ENCODE results near the gene ZNF786.
"Not testable (repeated sequence)": the region's sequence is repeated elsewhere in the genome, so short reads cannot be mapped to it uniquely, and the experiment has no call there.

ZNF786 gene, protein sequence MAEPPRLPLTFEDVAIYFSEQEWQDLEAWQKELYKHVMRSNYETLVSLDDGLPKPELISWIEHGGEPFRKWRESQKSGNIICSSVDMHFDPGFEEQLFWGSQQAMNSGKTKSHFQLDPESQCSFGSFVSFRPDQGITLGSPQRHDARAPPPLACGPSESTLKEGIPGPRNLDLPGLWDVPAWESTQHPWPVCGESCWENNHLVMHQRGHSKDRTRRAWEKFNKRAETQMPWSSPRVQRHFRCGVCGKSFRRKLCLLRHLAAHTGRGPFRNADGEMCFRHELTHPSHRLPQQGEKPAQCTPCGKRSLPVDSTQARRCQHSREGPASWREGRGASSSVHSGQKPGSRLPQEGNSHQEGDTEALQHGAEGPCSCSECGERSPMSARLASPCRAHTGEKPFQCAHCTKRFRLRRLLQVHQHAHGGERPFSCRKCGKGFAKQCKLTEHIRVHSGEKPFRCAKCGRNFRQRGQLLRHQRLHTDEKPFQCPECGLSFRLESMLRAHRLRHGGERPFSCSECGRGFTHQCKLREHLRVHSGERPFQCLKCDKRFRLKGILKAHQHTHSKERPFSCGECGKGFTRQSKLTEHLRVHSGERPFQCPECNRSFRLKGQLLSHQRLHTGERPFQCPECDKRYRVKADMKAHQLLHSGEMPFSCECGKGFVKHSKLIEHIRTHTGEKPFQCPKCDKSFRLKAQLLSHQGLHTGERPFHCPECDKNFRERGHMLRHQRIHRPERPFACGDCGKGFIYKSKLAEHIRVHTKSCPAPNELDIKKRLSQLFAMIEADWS

DNA sequence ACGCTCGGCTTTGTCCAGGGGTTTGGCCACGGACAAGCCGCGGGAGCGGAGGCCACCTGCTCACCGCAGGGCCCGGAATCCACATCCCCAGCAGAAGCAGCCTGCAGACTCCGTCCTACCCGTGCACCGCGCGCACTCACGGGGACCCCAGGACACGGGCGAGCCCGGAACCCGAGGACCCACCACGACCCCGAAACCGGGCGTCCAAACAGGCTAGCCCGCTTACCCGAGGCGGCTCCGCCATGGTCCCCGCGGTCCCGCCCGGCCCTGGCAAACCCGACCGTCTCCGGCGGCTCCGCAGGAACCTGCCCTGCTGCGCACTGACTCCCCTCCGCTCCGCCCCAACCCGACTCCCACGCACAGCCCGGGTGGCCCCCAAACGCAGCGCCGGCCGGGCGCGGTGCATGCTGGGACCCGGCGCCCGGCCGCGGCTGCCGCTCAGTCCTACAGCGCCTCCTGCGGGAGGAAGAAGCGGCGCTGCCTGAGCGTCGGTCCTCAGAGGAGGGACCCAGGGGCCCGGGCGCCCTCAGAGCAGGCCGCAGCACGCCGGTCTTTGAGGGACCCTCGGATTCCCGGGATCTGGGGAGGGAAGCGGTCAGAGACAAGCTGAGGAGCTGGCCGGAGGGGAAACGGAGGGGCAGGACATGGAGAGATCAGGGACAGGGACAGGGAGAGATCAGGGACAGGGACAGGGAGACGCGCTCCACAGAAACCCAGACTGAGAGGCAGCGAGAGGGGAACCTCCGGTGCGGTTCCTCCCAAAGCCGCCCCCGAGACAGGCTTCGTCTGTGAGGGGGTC lies at the start of gene ZNF786:
TSS of gene ZNF786 (minus strand) at position 322 of the 799 bp plus-strand sequence. CDS start at position 244, 78 bp downstream.
- DNase-seq (ENCODE audit: low read depth), result peak; percentile 97

DNA sequence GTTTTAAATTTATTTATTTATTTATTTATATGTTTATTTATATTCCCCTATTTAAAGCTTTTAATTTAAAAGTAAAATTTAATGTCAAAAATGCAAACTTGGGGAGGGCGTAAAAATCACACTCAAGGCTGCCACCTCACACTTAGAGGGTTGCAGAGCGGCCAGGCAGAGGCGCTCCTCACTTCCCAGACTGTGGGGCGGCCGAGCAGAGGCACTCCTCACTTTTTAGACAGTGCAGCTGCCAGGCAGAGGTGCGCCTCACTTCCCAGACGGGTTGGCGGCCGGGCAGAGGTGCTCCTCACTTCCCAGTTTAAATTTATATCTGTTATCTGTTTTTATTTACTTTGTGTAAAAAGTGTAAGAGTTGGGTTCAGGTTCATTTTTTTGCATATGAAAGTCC lies 45.6 kb upstream of the ZNF786 start:
- no peak for DNase-seq (ENCODE audit: low read depth)

DNA sequence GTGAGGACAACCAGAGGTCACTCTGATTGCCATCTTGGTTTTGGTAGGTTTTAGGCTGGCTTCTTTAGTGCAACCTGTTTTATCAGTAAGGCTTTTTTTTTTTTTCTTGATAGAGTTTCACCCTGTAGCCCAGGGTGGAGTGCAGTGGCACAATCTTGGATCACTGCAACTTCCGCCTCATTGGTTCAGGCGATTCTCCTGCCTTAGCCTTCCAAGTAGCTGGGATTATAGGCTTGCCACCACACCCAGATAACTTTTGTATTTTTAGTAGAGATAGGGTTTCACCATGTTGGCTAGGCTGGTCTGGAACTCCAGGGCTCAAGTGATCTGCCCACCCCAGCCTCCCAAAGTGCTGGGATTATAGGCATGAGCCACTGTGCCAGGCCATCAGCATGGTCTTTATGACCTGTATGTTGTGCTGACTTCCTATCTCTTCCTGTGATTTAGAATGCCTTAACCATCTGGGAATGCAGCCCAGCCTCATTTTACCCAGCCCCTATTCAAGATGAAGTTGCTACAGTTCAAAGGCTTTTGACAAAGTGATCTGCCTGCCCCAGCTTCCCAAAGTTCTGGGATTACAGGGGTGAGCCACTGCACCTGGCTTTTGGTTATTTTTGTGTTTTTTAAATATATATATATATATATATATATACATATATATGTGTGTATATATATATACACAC lies 42.7 kb upstream of the ZNF786 start:
- no peak for DNase-seq (ENCODE audit: low read depth)

DNA sequence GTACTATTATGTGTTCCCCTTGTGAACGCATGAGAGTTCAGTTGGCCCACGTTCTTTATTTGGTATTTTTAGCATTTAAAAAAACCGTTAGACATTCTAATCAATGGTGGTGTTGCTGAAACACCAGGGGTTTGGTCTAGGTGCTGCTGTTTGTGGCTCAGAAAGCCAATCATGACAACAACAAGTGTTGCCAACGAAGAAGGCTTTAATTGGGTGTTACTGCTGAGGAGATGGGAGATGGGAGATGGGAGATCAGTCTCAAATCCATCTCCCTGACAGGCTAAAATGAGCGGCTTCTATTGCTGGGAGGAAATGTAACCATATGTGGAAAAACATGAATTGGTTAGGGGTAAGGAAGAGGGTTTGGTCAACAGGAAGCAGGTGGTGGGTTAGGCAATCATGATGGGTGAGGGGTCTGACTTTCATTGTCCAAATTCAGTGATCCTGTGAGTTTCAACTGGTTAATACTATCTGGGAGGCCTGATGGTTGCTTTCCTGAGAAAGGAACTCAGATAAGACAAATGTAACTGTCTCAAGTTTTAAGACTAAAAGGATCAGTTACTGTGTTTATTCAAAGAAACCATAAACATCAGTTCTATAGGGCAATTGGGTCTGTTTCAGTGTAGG lies 40.2 kb upstream of the ZNF786 start:
- DNase-seq (ENCODE audit: low read depth), result no peak

DNA sequence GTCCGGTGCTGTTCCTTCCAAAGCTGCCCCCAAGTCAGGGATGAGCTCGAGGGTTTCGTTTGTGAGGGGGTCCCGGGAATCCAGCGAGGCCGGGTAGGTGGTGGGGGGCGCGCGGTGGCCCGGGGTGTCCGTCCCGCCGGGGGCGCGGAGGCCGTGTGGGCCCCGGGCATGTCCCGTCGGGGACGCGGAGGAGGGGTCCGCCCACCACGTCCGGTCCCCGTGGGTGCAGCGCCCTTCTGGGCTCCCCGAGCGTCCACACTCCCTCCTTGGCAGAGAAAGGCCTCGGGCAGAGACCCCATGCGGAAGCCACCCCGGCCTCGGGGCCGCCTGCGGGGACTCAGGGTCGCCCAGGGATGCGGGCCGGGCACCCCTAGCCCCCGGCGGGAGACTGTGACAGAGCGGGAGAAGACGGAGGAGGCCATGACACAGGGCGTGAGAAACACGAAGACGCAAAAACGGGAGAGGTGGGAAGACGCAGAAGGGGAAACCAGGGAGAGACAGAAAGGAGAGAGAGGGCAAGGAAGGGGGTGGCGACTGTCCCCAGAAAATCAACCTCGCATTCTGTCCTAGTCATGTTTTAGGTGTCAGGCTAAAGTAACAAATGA lies 36.2 kb upstream of the ZNF786 start:
- peak; percentile 71 for DNase-seq (ENCODE audit: low read depth)

DNA sequence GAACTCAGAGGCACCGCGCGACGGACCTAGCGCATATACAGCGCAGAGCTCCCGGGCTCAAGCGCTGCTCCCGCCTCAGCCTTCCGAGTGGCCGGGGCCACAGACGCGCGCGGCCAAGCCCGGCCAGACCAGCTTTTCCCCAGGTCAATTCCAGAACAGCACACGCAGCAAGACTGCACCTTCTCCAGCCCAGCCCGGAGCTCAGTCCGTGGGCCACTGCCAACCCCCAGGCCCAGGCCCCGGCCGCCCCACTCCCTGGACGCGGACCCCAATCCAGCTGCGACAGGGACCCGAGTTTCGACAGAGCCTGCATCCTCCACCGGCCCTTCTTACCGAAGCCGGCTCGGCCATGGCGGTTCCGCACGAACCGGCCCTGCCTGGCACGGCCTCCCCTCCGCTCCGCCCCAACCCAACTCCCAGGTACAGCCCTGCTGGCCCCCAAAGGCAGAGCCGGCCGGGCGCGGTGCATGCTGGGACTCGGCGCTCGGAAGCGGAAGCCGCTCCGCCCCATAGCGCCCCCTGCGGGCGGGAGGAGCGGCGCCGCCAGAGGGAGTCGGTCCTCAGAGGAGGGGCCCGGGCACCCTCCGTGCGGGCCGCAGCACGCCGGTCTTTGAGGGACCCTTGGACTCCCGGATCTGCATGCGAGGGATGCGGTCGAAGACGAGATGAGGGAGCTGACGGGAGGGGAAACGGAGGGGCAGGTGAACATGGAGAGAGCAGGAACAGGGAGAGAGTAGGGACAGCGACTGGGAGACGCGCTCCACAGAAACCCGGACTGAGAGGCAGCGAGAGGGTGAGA lies 35.5 kb upstream of the ZNF786 start, which contains the start of gene ZNF425:
TSS of gene ZNF425 (minus strand) at position 462 of the 799 bp plus-strand sequence. CDS start at position 351, 111 bp downstream.
- peak; percentile 97 for DNase-seq (ENCODE audit: low read depth)

DNA sequence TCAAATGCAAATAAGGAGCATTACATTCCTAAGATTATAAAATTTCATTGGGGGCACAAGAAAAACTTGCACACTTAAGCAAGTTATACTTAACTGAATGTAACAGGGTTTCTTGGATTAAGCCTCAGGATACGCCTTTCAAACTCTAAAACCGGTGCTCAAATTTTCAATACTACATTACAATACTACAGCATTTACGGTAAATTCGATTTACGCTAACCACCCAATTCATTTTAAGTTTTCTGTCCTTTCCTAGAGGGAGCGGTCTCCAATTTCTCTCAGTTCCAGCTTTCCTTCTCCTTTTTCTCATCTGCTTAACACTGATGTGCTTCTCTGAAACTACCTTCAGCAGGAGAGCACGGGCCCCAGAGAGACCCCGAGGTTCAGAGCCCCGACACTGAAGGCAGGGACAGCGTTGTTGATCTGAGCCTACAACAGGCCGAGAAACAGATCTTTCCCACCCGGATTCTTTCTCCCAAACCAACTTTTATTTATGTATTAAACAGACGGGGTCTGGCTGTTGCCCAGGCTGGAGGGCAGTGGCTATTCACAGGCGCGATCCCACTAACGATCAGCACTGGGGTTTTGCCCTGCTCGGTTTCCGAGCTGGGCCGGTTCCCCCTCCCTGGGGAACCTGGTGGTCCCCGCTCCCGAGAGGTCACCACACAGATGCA lies 34.8 kb upstream of the ZNF786 start:
- DNase-seq (ENCODE audit: low read depth), result no peak

DNA sequence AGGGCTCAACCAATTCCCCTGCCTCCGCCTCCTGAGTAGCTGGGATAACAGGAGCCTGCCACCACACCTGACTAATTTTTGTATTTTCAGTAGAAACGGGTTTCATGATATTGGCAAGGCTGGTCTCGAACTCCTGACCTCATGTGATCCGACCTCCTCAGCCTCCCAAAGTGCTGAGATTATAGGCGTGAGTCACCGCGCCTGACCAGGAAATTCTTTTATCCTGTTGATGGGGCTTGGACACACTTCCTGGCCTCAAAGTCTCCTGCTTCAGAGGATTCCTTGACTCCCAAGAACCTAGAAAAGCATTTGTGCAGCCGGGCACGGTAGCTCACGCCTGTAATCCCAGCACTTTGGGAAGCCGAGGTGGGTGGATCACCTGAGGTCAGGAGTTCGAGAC lies 19.5 kb upstream of the ZNF786 start:
- no peak for DNase-seq (ENCODE audit: low read depth)

DNA sequence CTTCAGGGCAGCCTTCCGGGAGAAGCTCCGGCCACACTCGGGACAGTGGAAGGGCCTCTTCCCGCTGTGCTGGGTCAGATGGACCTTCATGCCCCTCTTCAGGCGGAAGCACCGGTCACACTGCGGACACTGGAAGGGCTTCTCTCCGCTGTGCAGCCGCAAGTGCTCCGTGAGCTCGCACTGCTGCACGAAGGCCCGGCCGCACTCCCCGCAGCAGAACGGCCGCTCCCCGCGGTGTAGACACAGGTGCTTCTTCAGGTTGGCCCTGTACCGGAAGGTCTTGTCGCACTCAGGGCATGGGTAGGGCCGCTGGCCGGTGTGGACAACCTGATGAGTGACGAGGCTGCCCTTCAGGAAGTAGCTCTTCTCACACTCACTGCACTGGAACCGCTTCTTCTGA lies 14.2 kb upstream of the ZNF786 start:
- DNase-seq (ENCODE audit: low read depth), result no peak

DNA sequence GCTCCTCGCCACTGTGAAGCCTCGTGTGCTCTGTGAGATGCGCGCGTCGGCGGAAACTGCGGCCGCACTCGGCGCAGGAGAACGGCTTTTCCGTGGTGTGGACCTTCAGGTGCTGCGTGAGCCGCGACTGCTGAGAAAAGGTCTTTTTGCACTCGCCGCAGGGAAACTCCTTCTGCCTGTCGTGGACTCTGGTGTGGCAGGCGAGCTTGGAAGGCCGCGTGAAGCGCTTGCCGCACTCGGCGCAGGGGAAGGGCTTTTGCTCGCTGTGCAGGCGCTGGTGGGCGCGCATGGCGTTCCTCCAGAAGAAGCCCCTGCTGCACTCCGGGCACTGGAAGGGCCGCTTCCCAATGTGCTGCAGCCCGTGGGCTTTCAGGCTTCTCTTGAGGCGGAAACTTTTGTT lies 13.7 kb upstream of the ZNF786 start:
- DNase-seq (ENCODE audit: low read depth), result no peak

DNA sequence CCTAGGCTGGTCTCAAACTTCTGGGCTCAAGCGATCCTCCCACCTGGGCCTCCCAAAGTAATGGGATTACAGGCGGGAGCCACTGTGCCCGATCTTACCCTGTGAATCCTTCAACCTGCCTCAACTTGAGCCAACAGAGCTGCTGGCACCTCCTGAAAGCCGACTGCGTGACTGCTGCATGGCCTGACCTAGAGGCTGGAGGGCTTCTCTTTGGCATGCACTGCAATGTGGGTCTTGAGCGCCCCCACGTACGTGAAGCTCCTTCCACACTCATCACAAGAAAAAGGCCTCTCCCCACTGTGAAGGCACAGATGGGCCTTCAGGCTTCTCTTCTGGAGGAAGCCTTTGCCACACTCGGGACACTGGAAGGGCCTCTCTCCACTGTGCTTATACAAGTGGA lies 12.9 kb upstream of the ZNF786 start:
- DNase-seq (ENCODE audit: low read depth), result no peak

DNA sequence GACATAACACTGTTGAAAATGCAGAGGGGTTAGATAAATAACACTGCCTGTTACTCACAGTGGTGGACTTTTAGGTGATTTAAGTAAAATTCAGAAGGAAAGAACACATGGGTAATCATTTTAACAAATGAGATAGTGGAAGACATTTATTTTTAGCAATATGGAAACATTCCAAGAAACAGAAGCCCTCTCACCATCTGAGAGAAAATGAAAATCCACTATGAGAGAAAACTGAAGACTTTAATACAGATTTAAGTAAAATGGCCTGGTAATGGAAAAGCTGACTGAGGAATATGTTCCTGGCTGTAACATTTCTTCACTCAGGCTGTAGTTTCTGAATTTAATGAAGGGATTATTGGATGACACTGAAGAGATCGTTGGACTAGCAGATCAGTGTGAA lies 12.1 kb upstream of the ZNF786 start:
- no peak for DNase-seq (ENCODE audit: low read depth)

DNA sequence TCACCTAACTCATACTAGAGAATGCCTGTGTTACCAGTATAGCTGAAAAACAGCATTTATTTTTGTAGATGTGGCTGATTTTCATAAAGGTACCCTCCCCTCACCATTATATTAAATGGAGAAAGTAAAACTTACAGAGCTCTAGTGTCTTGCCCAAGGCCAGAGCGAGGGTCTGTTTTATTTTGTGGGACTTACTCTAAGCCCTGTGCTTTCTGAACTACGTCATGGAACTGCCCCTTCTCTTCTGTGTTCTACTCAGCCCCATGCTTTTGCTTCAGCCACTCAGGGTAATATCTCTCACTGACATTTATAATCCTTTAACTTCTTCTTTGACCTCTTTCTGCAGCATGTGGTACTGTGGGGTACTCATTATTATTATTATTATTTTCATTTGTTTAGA lies 10.3 kb upstream of the ZNF786 start:
- no peak for DNase-seq (ENCODE audit: low read depth)

DNA sequence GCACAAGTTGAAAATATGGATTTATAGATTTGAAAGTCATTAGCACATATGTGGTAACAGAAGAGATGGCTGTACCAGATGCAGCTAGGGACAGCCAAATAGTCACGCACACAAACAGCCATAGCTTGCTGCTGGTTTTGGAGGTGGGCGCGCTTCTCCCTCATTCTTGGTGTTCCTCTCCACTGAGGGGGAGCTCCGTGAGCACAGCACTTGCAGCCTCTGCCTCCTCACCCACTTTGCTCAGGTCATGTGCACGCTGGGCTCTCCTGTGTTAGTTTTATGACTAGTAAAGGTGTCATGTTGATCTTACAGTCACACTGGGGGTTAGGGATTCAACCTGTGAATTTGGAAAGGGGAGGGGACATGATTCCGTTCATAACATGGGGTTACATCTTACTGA lies 8.5 kb upstream of the ZNF786 start:
- DNase-seq (ENCODE audit: low read depth), result no peak

DNA sequence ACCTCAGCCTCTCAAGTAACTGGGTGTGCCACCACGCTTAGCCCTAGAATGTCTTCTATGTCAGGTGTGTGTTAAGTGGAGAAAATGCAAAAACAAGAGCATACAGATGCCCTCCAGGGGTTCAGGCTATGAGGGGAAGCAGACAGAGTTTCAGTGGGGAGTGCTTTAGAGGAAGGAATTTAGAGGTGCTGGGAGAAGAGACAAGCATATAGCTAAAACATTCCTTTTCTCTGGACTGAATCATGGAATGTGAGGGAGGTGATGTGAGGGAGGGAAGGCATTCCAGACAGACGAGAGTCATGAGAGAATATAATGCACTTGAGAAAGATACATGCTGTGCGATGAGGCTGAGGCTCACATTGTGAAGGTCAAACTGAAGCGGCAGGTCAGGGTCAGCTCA lies 6.6 kb upstream of the ZNF786 start:
- no peak for DNase-seq (ENCODE audit: low read depth)

DNA sequence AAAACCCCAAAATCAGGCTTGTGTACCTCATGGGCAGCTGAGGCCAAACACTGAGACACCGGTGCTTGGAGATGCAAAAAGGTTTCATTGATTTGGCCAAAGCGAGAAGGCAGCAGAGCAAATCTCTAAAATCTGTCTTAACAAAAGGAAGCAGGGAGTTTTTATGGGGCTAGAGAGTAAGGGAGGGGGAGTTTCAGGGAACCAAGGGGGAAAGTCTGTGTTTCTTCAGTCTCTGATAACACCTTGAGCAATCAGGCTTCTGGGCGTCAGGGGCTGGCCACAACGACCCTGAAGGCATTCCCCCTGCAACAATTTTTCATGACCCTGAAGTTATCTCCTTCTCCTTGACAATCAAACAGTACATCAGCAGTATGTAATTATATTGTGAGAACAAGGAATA lies 2.7 kb upstream of the ZNF786 start:
- no peak for DNase-seq (ENCODE audit: low read depth)

DNA sequence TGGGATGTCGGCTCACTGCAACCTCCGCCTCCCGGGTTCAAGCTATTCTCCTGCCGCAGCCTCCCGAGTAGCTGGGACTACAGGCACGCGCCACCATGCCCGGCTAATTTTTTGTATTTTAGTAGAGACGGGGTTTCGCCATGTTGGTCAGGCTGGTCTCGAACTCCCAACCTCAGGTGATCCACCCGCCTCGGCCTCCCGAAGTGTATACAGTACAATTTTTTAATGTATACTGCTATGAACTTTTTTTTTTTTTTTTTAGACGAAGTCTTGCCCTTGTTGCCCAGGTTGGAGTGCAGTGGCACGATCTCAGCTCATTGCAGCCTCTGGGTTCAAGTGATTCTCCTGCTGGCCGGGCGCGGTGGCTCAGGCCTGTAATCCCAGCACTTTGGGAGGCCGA lies 1.7 kb upstream of the ZNF786 start:
- DNase-seq (ENCODE audit: low read depth), result not testable (repeated sequence)

DNA sequence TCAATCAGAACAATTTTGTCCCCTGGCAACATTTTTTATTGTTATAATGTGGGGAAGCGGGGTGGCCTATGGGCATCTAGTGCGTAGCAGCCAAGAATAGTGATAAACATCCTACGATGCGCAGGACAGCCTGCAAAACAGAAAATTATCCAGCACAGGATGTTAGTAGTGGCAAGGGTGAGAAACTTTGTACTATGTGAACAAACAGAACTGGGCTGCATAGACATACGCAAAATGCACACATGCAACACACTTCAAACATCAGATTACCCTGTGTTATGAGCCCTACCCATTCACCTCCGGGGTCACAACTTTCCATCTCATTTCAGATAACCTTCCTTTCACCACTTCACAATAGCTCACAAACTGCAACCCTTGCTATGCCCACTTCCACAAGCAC lies 3.1 kb downstream of the ZNF786 start:
- no peak for DNase-seq (ENCODE audit: low read depth)

DNA sequence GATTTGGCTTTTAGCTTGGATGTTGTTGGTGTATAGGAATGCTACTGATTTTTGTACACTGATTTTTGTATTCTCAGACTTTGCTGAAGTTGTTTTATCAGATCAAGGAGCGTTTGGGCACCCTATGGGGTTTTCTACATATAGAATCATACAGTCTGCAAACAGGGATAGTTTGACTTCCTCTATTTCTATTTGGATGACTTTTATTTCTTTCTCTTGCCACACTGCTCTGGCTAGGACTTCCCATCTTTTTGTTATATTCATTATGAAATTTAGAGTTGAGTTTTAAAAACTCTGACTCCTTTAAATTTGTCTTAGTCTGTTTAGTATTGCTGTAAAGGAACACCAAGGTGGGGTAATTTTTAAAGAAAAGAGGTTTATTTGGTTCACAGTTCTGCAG lies 4.7 kb downstream of the ZNF786 start:
- DNase-seq (ENCODE audit: low read depth), result no peak

DNA sequence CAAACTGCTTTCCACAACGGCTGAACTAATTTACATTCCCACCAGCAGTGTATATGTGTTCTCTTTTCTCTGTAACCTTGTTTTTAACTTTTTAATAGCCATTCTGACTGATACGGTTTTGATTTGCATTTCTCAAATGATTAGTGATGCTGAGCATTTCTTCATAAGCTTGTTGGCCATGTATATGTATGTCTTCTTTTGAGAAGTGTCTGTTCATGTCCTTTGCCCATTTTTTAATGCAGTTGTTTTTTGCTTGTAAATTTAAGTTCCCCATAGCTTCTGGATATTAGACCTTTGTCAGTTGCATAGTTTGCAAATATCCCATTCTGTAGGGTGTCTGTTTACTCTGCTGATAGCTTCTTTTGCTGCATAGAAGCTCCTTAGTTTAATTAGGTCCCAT lies 6.1 kb downstream of the ZNF786 start:
- no peak for DNase-seq (ENCODE audit: low read depth)
